Keratinocyte (primary cell): Measurements from ENCODE around the gene TENT4A.

Experiments used
- CTCF ChIP-seq, 3 experiments: IDR thresholded peaks in 1 of 3; conservative IDR thresholded peaks in 1 of 3; optimal IDR thresholded peaks in 1 of 3; 2 replicates in 2 of 3; 3 replicates in 1 of 3; pipeline versions ENCODE3 to v1.5.1; 2011; ENCODE audit warnings: low read length in 3 of 3, mild to moderate bottlenecking in 3 of 3, moderate library complexity in 2 of 3, control low read depth in 1 of 3, inconsistent platforms in 1 of 3; ENCODE audit not compliant: insufficient read depth in 2 of 3; ENCODE audit errors: extremely low read depth in 1 of 3
- EZH2 ChIP-seq: IDR thresholded peaks from one replicate; pipeline ENCODE4 v1.6.1; 2012; ENCODE audit warnings: inconsistent platforms, mild to moderate bottlenecking, low read length, moderate library complexity

GRCh38 chr5:6722015-6722414, 8.8 kb downstream of the TENT4A start:
- TF ChIP-seq CTCF (optimal IDR thresholded peaks at IDR 0.05 in 1 of 3, IDR thresholded peaks at IDR 0.05 in 1 of 3, conservative IDR thresholded peaks at IDR 0.05 in 1 of 3; ENCODE audit: extremely low read depth in 1 of 3, insufficient read depth in 2 of 3, low read length in 3 of 3): no peak
- TF ChIP-seq EZH2: no peak
